Tibial nerve (tissue), 4 donors: ENCODE results near the gene SHLD1. TPM values are rescaled to one million over a fixed set of nuclear protein-coding genes. Genes with fewer than 3 reads are reported as not detected.

ENCODE experiments used
- DNase-seq, 2 donors: peaks; one replicate each; pipeline ENCODE4 v3.0.0-alpha.2; 2019; ENCODE audit warnings: low spot score in 2 of 2
- H3K27ac ChIP-seq, 4 donors: fragments of 200-600 bp; sonication (generic) in 3 of 4; one replicate each; pipeline ENCODE4 v1.5.1; 2017 to 2019; ENCODE audit warnings: mild to moderate bottlenecking in 1 of 4
- H3K27me3 ChIP-seq, 2 donors: fragments of 200-600 bp; sonication (generic) in 1 of 2; one replicate each; pipeline versions ENCODE4 v1.5.1 to v1.6.0; 2017 to 2019
- H3K36me3 ChIP-seq, 3 donors: fragments of 200-600 bp; sonication (generic); one replicate each; pipeline ENCODE4 v1.5.1; 2018 to 2019
- H3K4me1 ChIP-seq, 4 donors: fragments of 200-600 bp; sonication (generic) in 3 of 4; one replicate each; pipeline ENCODE4 v1.5.1; 2017 to 2019
- H3K4me3 ChIP-seq, 4 donors: fragments of 200-600 bp; sonication (generic) in 3 of 4; one replicate each; pipeline ENCODE4 v1.5.1; 2017 to 2019; ENCODE audit warnings: mild to moderate bottlenecking in 1 of 4, moderate library complexity in 1 of 4
- H3K9me3 ChIP-seq, 4 donors: fragments of 200-600 bp; sonication (generic) in 3 of 4; one replicate each; pipeline ENCODE4 v1.5.1; 2017 to 2019
- CTCF ChIP-seq, 5 experiments: fragments of 200-600 bp in 3 of 5; fragments of 450-650 bp in 2 of 5; sonication (generic) in 3 of 5; IDR thresholded peaks; one replicate each; pipeline ENCODE4 v1.5.1; 2016 to 2019; ENCODE audit warnings: antibody characterized with exemption in 5 of 5, mild to moderate bottlenecking in 3 of 5, moderate library complexity in 2 of 5
- EP300 ChIP-seq, 2 donors: sonication (generic); formaldehyde crosslinking; IDR thresholded peaks; one replicate each; pipeline ENCODE4 v1.6.1; 2017; ENCODE audit warnings: antibody characterized with exemption in 2 of 2, mild to moderate bottlenecking in 1 of 2
- POLR2A ChIP-seq, 2 donors: fragments of 450-650 bp; IDR thresholded peaks; one replicate each; pipeline ENCODE4 v1.6.1; 2017; ENCODE audit warnings: antibody characterized with exemption in 2 of 2, mild to moderate bottlenecking in 2 of 2, moderate library complexity in 2 of 2
- WGBS, 2 donors: methylation state at CpG; one replicate each; pipeline ENCODE4 v1.1.5; 2018; 5-methylcytosine and 5-hydroxymethylcytosine counted together
- total RNA-seq, 4 donors: library from RNA; depleted of rRNA; stranded (reverse); fragments of >200 nt; gene quantifications; one replicate each; pipeline ENCODE4 v1.1.0, GENCODE V29; 2016

SHLD1 gene
- total RNA-seq, 4 donors from 2014 or later, result 2.9 to 5.9 (median 4.0) TPM

DNA sequence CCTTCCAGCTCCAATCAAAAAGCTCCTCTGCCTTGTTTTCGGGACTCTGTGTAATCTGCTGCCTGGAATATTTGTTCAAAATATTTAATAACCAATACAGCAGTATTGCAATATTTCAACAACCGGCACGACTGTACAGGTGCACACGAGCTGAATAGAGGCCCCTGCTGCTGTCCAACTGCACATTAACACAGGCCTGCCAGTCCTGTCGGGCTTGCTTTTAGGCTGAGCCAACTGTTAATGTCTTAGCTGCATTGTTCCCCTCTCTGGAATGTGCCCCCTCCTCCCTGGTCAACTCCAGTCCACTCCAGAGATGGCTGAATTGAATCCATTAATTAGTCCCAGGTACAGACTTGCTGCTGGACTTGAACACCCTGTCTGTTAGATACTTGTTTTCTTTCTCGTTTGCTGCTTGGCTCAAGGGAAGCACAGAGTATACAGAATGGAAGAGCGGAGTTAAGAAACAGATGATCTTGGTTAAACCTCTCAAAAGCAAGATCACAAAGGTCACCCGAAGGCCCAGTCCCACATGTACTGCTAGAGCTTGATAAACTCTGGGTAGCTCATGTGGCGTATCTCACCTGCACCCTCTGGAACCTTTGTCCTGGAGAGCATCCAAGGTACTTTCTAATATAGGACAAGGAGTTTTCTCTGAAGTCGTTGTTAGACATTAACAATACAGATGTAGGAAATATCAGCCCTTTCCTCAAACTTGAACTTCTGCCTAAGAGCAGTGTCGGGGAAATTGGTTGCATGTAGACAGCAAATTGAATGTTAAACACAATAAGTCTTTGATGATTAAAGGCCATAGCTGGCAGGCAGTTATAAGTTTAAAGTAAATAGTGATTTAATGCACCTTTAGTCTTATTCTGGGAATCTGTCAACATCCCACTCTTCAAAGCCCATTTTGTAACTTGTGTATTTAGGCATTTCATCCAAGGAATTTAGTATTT, 31.9 kb downstream of the SHLD1 start:
- peaks cover 0 to 2% (median 0%) of the 10 kb centered on the region in 3 donors for H3K36me3 ChIP-seq
- H3K4me1 ChIP-seq, result peaks cover 0 to 14% (median 2%) of the 10 kb centered on the region in 4 donors
- H3K27me3 ChIP-seq, result no peaks in the 10 kb centered on the region
- no peak overlapping the region for H3K4me3 ChIP-seq
- DNase-seq, result no peak
- TF ChIP-seq EP300 (IDR thresholded peaks at IDR 0.05) (no peak), CTCF (IDR thresholded peaks at IDR 0.05) (no peak), POLR2A (IDR thresholded peaks at IDR 0.05) (no peak)
- H3K9me3 ChIP-seq, result no peaks in the 10 kb centered on the region
- WGBS, 2 donors, result 43 to 49% methylated on average over 11 of the region's 11 CpGs
- peak overlapping the region in 1 of 4 donors; percentile 32 for H3K27ac ChIP-seq

GRCh38 chr20:5784735-5785134, 34.5 kb downstream of the SHLD1 start:
- Histone ChIP-seq H3K4me3 (no peak overlapping the region), H3K9me3 (no peaks in the 10 kb centered on the region), H3K4me1 (peaks cover 0 to 29% (median 6%) of the 10 kb centered on the region in 4 donors), H3K27ac (no peak overlapping the region), H3K27me3 (no peaks in the 10 kb centered on the region), H3K36me3 (peaks cover 0 to under 1% (median 0%) of the 10 kb centered on the region in 3 donors)
- no peak for DNase-seq
- TF ChIP-seq EP300 (IDR thresholded peaks at IDR 0.05) (no peak), POLR2A (IDR thresholded peaks at IDR 0.05) (no peak), CTCF (IDR thresholded peaks at IDR 0.05) (no peak)
- 91 to 92% methylated on average over 8 of the region's 8 CpGs for WGBS, 2 donors

GRCh38 chr20:5785146-5785545, 34.9 kb downstream of the SHLD1 start:
- Histone ChIP-seq H3K4me1 (peaks cover 0 to 29% (median 6%) of the 10 kb centered on the region in 4 donors), H3K27ac (no peak overlapping the region), H3K9me3 (no peaks in the 10 kb centered on the region), H3K27me3 (no peaks in the 10 kb centered on the region), H3K4me3 (no peak overlapping the region), H3K36me3 (peaks cover 0 to 5% (median 0%) of the 10 kb centered on the region in 3 donors)
- 85 to 87% methylated on average over 5 of the region's 5 CpGs for WGBS, 2 donors
- TF ChIP-seq EP300 (IDR thresholded peaks at IDR 0.05) (no peak), CTCF (IDR thresholded peaks at IDR 0.05) (no peak), POLR2A (IDR thresholded peaks at IDR 0.05) (no peak)
- DNase-seq, result no peak

DNA sequence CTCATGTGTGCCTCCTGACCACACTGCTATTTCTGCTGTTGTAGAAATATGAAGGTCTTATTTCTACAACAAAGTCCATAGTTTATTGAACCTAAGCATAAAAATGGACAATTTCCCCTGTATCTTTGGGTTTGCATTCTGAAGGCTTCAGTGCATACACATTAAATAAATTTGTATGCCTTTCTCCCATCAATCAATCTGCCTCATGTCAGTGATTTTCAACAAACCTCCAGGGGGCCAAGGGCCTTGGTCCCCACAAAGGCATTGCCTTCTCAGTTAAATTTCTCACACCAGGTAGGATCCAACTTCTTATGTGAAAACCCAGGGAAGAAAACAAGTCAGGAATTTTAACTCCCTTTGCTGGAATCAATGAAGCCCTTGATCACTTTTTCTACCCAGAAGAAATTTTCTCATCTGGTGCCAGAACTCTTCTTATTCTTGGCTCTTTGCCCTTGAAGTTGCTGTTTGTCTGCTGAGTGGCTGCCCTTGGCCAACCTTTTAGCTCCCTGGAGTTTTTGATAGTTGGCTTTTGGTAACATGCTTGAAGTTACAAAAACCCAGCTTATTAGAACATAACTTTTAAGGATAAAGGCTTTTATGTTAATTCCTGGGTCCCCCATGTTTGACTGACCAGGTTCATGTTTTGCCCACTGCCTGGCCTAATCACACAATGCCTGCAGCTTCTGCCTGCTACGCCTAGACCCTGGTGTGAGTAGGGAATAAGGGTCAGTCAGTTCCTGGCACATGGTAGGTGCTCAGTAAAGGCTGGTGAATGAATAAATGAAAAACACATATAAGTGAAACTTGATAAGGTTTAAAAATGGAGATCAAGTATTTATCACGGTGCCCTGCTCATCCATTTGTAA, 37.0 kb downstream of the SHLD1 start:
- Histone ChIP-seq H3K27me3 (no peaks in the 10 kb centered on the region), H3K4me3 (no peak overlapping the region), H3K4me1 (peaks cover 0 to 22% (median 6%) of the 10 kb centered on the region in 4 donors), H3K9me3 (no peaks in the 10 kb centered on the region), H3K36me3 (peaks cover 0 to 5% (median 0%) of the 10 kb centered on the region in 3 donors), H3K27ac (peak overlapping the region in 2 of 4 donors; percentile 1 to 36)
- 58 to 62% methylated on average over 2 of the region's 2 CpGs for WGBS, 2 donors
- peak in 1 of 2 donors; percentile 42 for DNase-seq
- TF ChIP-seq CTCF (IDR thresholded peaks at IDR 0.05) (no peak), POLR2A (IDR thresholded peaks at IDR 0.05) (no peak), EP300 (IDR thresholded peaks at IDR 0.05) (peak in 1 of 2 donors; percentile 59)
